ENCODE data around the gene PRAC1. TPM values are rescaled to one million over a fixed set of nuclear protein-coding genes. Genes with fewer than 3 reads are reported as not detected.

PRAC1 gene
- total RNA-seq, 1 donor from 2014 or later: not detected

DNA sequence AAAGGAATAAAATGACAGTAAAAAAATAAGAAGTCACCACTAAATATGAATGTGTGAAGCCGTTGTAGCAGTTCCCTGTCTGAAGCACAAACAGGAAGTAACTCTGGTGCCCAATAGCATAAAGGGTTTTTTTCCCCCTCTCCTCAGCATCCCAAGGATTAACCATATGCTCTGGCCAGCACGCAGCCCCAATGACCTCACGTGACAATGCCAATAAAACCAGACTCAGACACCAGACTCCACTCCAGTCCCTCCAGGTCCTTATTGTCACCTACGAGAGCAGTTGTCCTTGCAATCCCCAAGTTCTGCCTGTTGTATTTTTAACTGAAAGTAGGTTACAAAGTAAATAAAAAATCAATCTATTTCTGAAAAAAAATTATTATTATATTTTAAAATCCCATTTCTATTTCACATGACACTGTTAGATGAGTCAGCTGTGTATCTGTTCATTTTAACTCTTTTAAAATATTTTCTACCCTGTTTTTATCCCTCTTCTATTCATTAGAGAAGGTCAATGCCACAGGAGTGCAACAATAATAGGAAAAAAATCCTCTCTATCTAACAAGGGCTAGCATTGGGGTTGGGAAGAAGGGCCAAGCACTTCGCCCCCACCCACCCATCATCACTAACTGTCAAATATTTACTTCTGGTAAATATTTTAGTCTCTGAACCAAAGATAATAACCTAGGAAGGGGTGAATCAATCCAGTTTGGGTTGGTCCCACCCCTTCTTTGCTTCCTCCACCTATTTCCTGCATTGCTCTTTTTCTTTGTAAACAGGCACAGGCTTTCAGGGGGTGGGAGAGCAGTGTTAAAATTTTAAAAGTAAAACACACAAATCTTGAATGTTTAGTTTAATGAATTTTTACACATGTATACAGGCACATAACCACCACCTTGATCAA is 6.6 kb downstream of the PRAC1 start:
- DNase-seq (ENCODE audit: low spot score) (no peak), ATAC-seq (no peak)

- DNase-seq (ENCODE audit: low spot score) (no peak), ATAC-seq (no peak)
Observed at GRCh38 chr17:48711128-48711527, 11.2 kb downstream of the PRAC1 start.

GRCh38 chr17:48704361-48705248 is 17.7 kb downstream of the PRAC1 start:
- DNase-seq (ENCODE audit: low spot score) (no peak), ATAC-seq (no peak)

GRCh38 chr17:48701864-48702532 is 20.3 kb downstream of the PRAC1 start:
- no peak for DNase-seq (ENCODE audit: low spot score)
- no peak for ATAC-seq

DNA sequence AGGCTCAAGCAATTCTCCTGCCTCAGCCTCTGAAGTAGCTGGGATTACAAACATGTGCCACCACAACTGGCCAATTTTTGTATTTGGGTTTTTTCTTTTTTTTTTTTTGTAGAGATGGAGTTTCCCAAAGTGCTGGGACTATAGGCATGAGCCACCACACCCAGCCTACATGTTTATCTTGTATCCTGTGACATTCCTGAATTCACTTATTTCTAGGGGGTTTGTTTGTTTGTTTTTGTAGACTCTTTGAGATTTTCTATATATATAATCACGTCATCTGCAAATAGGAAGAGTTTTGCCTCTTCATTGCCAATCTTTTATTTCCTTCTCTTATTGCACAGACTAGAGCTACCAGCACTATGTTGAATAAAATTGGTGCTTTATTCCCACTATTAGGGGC is 29.1 kb downstream of the PRAC1 start:
- ATAC-seq: no peak
- no peak for DNase-seq (ENCODE audit: low spot score)

GRCh38 chr17:48692049-48692448 is 30.3 kb downstream of the PRAC1 start:
- DNase-seq (ENCODE audit: low spot score) (no peak), ATAC-seq (no peak)

DNA sequence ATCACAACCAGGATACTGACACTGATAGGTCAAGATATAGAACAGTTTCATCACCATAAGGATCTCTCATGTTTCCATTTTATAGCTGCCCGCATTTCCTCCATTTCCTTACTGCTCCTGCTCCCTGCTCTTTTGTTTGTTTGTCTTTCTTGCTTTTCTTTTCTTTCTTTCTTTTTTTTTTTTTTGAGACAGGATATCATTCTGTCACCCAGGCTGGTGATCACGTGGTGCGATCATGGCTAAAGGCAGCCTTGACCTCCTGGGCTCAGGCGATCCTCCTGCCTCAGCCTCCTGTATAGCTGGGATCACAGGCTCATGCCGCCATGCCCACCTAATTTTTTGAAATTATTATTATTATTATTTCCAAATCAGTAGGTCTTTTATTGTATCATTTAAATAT is 31.7 kb downstream of the PRAC1 start:
- no peak for DNase-seq (ENCODE audit: low spot score)
- no peak for ATAC-seq

- ATAC-seq: no peak
- no peak for DNase-seq (ENCODE audit: low spot score)
Observed at GRCh38 chr17:48681609-48682008, 40.7 kb downstream of the PRAC1 start.

DNA sequence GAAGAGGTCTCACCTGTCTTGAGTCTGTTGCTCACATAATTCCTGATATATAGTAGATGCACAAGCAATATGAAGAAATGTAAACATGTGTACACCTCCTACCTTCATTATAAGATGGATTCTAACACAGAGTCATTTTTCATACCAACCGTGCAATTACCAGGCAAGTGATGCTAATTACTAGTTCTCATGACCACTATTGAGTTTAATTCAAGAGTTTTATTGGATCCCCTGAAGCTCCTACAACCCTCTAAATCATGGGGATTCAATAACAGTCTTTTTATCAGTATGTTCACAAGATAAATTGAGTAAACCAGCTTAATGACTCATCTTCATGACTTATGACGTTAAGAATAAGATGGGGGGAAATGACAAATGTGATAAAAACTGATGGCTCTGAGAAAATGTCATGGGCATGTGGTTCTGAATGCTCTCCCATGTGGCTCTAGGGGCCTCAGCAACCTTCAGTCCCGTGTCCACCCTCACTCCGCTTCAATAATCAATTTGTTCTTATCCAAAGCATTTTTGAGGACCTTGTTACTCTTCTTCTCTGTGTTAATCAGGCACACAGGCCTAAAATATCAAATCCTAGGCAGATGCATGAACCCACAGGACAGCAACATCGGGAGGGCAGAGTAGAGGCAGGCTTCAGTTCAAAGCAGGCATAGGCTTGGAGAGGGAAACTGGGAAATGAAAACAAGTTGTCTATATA is 42.8 kb downstream of the PRAC1 start:
- DNase-seq (ENCODE audit: low spot score): no peak
- ATAC-seq: no peak

DNA sequence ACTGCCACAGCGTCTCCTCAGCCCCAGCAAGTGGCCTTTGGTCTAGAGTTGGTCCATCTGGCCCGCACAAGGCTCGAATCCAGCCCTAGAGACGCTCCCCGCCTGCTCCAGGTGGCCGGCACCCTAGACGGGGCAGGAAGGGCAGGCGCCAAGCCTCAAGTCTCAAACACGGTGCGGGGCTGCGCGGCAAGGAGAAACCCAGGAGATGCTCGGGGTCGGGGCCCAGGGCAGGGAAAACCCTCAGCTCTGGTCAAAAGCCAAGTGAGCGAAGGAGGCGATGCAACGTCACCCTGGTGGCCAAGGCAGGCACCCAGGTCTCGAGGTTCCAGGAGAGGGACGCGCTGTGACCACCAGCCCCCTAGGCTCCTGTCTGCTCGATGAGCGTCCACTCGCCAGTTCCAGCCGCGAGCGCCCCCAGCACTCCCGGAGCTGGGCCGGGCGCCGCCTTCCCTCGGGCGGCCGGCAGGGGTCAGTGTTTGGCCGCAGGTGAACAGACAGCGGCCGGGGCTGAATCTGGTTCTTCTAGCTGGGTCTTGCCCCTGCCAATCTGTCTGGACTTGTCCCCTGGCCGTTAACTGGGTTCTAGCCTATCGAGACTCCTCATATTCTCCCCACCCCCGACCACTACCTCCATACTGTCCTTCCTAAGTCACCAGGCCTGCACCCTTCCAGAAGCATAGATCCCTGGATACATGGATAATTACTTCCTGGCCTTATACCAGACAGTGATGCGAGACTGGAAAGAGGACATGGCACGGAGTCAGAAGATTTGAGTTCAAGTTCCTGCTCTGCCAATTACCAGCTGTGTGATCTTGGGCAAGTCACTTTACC is 44.0 kb downstream of the PRAC1 start:
- DNase-seq (ENCODE audit: low spot score) (peak; percentile 67), ATAC-seq (peak; percentile 99)

- DNase-seq (ENCODE audit: low spot score) (no peak), ATAC-seq (no peak)
Observed at GRCh38 chr17:48676963-48677558, 45.3 kb downstream of the PRAC1 start.

DNA sequence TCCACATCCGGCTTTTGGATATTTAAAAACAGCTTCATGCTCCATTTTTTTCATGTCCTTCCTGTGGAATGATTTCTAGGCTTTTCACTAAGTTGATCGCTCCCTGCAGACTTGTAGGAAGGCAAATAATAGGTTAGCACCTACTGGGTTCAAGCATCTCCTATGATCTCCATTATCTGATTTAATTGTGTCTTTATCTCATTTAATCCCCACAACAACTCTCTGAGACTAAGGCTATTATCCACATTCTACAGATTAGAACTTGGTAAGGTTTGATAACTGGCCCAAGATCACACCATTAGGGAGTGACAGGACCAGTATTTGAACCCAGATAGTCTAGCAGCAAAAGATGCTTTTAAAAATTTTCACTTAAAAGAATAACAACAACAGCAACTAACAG is 50.0 kb downstream of the PRAC1 start:
- DNase-seq (ENCODE audit: low spot score): no peak
- ATAC-seq: no peak

Other genes starting within 250 kb of the PRAC1 start
- not detected for gene HOXB1, start 191.5 kb downstream of the PRAC1 start, total RNA-seq
- 2.3 TPM for gene HOXB2, start 177.4 kb downstream of the PRAC1 start, total RNA-seq
- gene HOXB4, start 144.2 kb downstream of the PRAC1 start, total RNA-seq: 1.1 TPM
- 1.9 TPM for gene HOXB3, start 132.3 kb downstream of the PRAC1 start, total RNA-seq
- gene HOXB5, start 128.7 kb downstream of the PRAC1 start, total RNA-seq: 0.55 TPM
- gene HOXB6, start 117.5 kb downstream of the PRAC1 start, total RNA-seq: 0.83 TPM
- gene HOXB7, start 111.5 kb downstream of the PRAC1 start, total RNA-seq: 0.50 TPM
- gene HOXB8, start 107.2 kb downstream of the PRAC1 start, total RNA-seq: 0.15 TPM
- 0.13 TPM for gene HOXB9, start 96.2 kb downstream of the PRAC1 start, total RNA-seq
- gene PRAC2, start 667 bp upstream of the PRAC1 start, total RNA-seq: not detected
- 0.08 TPM for gene HOXB13, start 6.2 kb upstream of the PRAC1 start, total RNA-seq
- not detected for gene TTLL6, start 94.7 kb upstream of the PRAC1 start, total RNA-seq
- gene CALCOCO2, start 108.5 kb upstream of the PRAC1 start, total RNA-seq: 66.8 TPM
- 55.2 TPM for gene ATP5MC1, start 170.3 kb upstream of the PRAC1 start, total RNA-seq
- 18.7 TPM for gene UBE2Z, start 185.9 kb upstream of the PRAC1 start, total RNA-seq
- 53.4 TPM for gene SNF8, start 222.3 kb upstream of the PRAC1 start, total RNA-seq
- not detected for gene GIP, start 246.1 kb upstream of the PRAC1 start, total RNA-seq

Measured in left lobe of liver (tissue), 2 donors.